Nephron (organoid): Measurements from ENCODE around the gene PNMA8A.
A peak's percentile ranks its signal among the peaks of the same experiment; 100 is the strongest.

Experiments
- H3K27ac Mint-ChIP-seq, 3 experiments: 2 replicates each; pipeline ENCODE4 v1.8.0; 2020; ENCODE audit warnings: mixed read lengths in 3 of 3, mild to moderate bottlenecking in 2 of 3, moderate library complexity in 1 of 3
- H3K27me3 Mint-ChIP-seq: 2 replicates; pipeline ENCODE4 v1.8.0; 2021; ENCODE audit warnings: low read depth, mild to moderate bottlenecking, moderate library complexity, mixed read lengths
- H3K36me3 Mint-ChIP-seq: 2 replicates; pipeline ENCODE4 v1.8.0; 2020; ENCODE audit warnings: low read depth, mixed read lengths
- H3K4me1 Mint-ChIP-seq: 2 replicates; pipeline ENCODE4 v1.8.0; 2020; ENCODE audit warnings: mixed read lengths
- H3K4me3 Mint-ChIP-seq, 3 experiments: 2 replicates each; pipeline ENCODE4 v1.8.0; 2020; ENCODE audit warnings: mild to moderate bottlenecking in 3 of 3, mixed read lengths in 3 of 3, moderate library complexity in 2 of 3
- H3K9me3 Mint-ChIP-seq: 2 replicates; pipeline ENCODE4 v1.8.0; 2020; ENCODE audit warnings: mixed read lengths
- CTCF ChIP-seq, 3 experiments: fragments of 200-600 bp; sonication (generic); IDR thresholded peaks; one replicate each; pipeline ENCODE4 v1.5.0; 2021; ENCODE audit warnings: antibody characterized with exemption in 3 of 3; ENCODE audit not compliant: unreplicated experiment in 3 of 3

PNMA8A gene

GRCh38 chr19:46487178-46487801, 15.9 kb upstream of the PNMA8A start:
- H3K4me3 Mint-ChIP-seq, result peak overlapping the region; percentile 74 to 82 (median 76)
- peaks cover 4% of the 10 kb centered on the region for H3K36me3 Mint-ChIP-seq
- peaks cover 54% of the 10 kb centered on the region for H3K4me1 Mint-ChIP-seq
- TF ChIP-seq CTCF (IDR thresholded peaks at IDR 0.05; ENCODE audit: unreplicated experiment in 3 of 3), result no peak
- H3K9me3 Mint-ChIP-seq, result no peaks in the 10 kb centered on the region
- H3K27ac Mint-ChIP-seq, result peak overlapping the region in 2 of 3 experiments; percentile 79 to 80
- peaks cover 43% of the 10 kb centered on the region for H3K27me3 Mint-ChIP-seq

- no peak for TF ChIP-seq CTCF (IDR thresholded peaks at IDR 0.05; ENCODE audit: unreplicated experiment in 3 of 3)
- peaks cover 60% of the 10 kb centered on the region for H3K4me1 Mint-ChIP-seq
- no peaks in the 10 kb centered on the region for H3K9me3 Mint-ChIP-seq
- H3K36me3 Mint-ChIP-seq, result peaks cover 4% of the 10 kb centered on the region
- peak overlapping the region in 2 of 3 experiments; percentile 38 to 43 for H3K4me3 Mint-ChIP-seq
- H3K27ac Mint-ChIP-seq, result peak overlapping the region; percentile 20 to 79 (median 60)
- peaks cover 42% of the 10 kb centered on the region for H3K27me3 Mint-ChIP-seq
Observed at GRCh38 chr19:46486358-46486757, 15.0 kb upstream of the PNMA8A start.

- no peak for TF ChIP-seq CTCF (IDR thresholded peaks at IDR 0.05; ENCODE audit: unreplicated experiment in 3 of 3)
- Mint-ChIP-seq H3K4me3 (peak overlapping the region in 1 of 3 experiments; percentile 19), H3K4me1 (peaks cover 70% of the 10 kb centered on the region), H3K9me3 (no peaks in the 10 kb centered on the region), H3K27ac (peak overlapping the region; percentile 77 to 100 (median 94)), H3K27me3 (peaks cover 27% of the 10 kb centered on the region), H3K36me3 (peaks cover 4% of the 10 kb centered on the region)
Observed at GRCh38 chr19:46484656-46485055, 13.3 kb upstream of the PNMA8A start.

GRCh38 chr19:46482631-46483030, 11.3 kb upstream of the PNMA8A start:
- peak overlapping the region; percentile 99 to 100 (median 100) for H3K27ac Mint-ChIP-seq
- TF ChIP-seq CTCF (IDR thresholded peaks at IDR 0.05; ENCODE audit: unreplicated experiment in 3 of 3), result no peak
- H3K4me1 Mint-ChIP-seq, result peaks cover 65% of the 10 kb centered on the region
- H3K36me3 Mint-ChIP-seq, result peaks cover 4% of the 10 kb centered on the region
- H3K27me3 Mint-ChIP-seq, result peaks cover 12% of the 10 kb centered on the region
- no peaks in the 10 kb centered on the region for H3K9me3 Mint-ChIP-seq
- peak overlapping the region in 1 of 3 experiments; percentile 49 for H3K4me3 Mint-ChIP-seq

GRCh38 chr19:46481947-46482346, 10.6 kb upstream of the PNMA8A start:
- no peak for TF ChIP-seq CTCF (IDR thresholded peaks at IDR 0.05; ENCODE audit: unreplicated experiment in 3 of 3)
- H3K4me1 Mint-ChIP-seq, result peaks cover 59% of the 10 kb centered on the region
- peaks cover 9% of the 10 kb centered on the region for H3K27me3 Mint-ChIP-seq
- peaks cover 4% of the 10 kb centered on the region for H3K36me3 Mint-ChIP-seq
- H3K27ac Mint-ChIP-seq, result peak overlapping the region; percentile 99 to 100 (median 100)
- no peaks in the 10 kb centered on the region for H3K9me3 Mint-ChIP-seq
- H3K4me3 Mint-ChIP-seq, result peak overlapping the region; percentile 27 to 83 (median 73)
